Measurements from ENCODE around the gene STPG1. TPM values are rescaled to one million over a fixed set of nuclear protein-coding genes. Genes with fewer than 3 reads are reported as not detected.

The STPG1 gene
- polyA plus RNA-seq, 1 donor from 2014 or later, result 0.89 TPM

DNA sequence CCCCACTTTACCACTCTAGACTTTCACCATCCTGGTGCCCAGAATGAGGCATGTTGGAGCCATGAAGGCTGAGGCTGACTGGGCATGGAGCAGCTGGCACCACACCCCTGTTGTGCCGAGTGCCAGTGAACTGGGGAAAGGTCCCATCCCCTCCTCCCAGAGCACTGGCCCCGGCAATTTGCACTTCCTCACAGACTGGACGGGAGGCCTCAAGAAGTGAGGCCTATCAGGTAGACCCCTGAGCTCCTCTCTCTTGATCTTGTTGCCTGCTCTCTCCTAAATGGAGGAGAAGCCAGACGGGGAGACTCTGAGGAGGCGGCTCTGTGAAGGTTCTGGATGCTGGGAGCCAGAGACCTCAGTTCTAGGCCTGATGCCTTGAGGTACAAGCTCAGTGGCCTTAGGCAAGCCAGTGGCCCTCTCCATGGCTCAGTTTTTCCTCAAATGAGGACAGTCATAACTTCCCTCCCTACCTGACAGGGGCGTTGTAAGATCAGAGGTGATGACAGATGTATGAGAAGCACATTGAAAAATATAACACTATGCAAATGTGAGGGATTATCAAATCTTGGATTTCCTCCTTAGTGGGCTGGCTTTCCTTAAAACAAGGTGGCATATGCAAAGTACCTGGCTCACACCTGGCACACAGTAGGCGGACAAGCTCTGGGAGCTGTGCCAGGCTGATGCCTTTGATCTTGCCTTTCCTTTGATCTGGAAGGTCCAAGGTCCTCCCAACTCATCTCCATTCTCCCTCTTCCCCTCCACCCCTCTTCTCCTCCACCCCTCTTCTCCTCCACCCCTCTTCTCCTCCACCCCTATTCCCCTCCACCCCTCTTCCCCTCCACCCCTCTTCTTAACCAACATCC, 87.8 kb downstream of the STPG1 start:
- TF ChIP-seq, protein P1, sequence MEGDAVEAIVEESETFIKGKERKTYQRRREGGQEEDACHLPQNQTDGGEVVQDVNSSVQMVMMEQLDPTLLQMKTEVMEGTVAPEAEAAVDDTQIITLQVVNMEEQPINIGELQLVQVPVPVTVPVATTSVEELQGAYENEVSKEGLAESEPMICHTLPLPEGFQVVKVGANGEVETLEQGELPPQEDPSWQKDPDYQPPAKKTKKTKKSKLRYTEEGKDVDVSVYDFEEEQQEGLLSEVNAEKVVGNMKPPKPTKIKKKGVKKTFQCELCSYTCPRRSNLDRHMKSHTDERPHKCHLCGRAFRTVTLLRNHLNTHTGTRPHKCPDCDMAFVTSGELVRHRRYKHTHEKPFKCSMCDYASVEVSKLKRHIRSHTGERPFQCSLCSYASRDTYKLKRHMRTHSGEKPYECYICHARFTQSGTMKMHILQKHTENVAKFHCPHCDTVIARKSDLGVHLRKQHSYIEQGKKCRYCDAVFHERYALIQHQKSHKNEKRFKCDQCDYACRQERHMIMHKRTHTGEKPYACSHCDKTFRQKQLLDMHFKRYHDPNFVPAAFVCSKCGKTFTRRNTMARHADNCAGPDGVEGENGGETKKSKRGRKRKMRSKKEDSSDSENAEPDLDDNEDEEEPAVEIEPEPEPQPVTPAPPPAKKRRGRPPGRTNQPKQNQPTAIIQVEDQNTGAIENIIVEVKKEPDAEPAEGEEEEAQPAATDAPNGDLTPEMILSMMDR (IDR thresholded peaks at IDR 0.05; ENCODE audit: poor library complexity, severe bottlenecking), result no peak
- TF ChIP-seq, protein P2, sequence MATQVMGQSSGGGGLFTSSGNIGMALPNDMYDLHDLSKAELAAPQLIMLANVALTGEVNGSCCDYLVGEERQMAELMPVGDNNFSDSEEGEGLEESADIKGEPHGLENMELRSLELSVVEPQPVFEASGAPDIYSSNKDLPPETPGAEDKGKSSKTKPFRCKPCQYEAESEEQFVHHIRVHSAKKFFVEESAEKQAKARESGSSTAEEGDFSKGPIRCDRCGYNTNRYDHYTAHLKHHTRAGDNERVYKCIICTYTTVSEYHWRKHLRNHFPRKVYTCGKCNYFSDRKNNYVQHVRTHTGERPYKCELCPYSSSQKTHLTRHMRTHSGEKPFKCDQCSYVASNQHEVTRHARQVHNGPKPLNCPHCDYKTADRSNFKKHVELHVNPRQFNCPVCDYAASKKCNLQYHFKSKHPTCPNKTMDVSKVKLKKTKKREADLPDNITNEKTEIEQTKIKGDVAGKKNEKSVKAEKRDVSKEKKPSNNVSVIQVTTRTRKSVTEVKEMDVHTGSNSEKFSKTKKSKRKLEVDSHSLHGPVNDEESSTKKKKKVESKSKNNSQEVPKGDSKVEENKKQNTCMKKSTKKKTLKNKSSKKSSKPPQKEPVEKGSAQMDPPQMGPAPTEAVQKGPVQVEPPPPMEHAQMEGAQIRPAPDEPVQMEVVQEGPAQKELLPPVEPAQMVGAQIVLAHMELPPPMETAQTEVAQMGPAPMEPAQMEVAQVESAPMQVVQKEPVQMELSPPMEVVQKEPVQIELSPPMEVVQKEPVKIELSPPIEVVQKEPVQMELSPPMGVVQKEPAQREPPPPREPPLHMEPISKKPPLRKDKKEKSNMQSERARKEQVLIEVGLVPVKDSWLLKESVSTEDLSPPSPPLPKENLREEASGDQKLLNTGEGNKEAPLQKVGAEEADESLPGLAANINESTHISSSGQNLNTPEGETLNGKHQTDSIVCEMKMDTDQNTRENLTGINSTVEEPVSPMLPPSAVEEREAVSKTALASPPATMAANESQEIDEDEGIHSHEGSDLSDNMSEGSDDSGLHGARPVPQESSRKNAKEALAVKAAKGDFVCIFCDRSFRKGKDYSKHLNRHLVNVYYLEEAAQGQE (IDR thresholded peaks at IDR 0.05; ENCODE audit: borderline replicate concordance), result no peak
- TF ChIP-seq POLR2AphosphoS5 (IDR thresholded peaks at IDR 0.05) (no peak), RAD21 (conservative IDR thresholded peaks at IDR 0.05) (no peak), SMC3 (conservative IDR thresholded peaks at IDR 0.05; ENCODE audit: poor library complexity) (no peak), MXI1 (conservative IDR thresholded peaks at IDR 0.05; ENCODE audit: poor library complexity, severe bottlenecking) (no peak), TAF1 (IDR thresholded peaks at IDR 0.05; ENCODE audit: low read depth) (no peak), EP300 (conservative IDR thresholded peaks at IDR 0.05; ENCODE audit: poor library complexity, severe bottlenecking) (no peak)
- H3K9me2 ChIP-seq (ENCODE audit: insufficient read depth, low read length), result no peaks in the 10 kb centered on the region
- H2AFZ ChIP-seq (ENCODE audit: low read depth, low read length), result no peak overlapping the region
- no peaks in the 10 kb centered on the region for H4K20me1 ChIP-seq (ENCODE audit: insufficient read depth)
- no peaks in the 10 kb centered on the region for H3K79me2 ChIP-seq (replicated peaks; ENCODE audit: insufficient read depth, low read length)
- no peaks in the 10 kb centered on the region for H3F3A ChIP-seq (ENCODE audit: insufficient read depth, low read length, poor library complexity, severe bottlenecking)
- H3K9ac ChIP-seq (ENCODE audit: low read length), result no peak overlapping the region
- peaks cover 34% of the 10 kb centered on the region for H3K27me3 ChIP-seq (ENCODE audit: insufficient read depth, low read depth, low read length)
- no peak overlapping the region for H3K4me2 ChIP-seq (ENCODE audit: low read length)
- H3K4me3 ChIP-seq (ENCODE audit: low read length), result no peak overlapping the region
- no peaks in the 10 kb centered on the region for H3K36me3 ChIP-seq (ENCODE audit: insufficient read depth, low read length)
- no peak overlapping the region for H3K27ac ChIP-seq (ENCODE audit: low read length)
- H3K9me3 ChIP-seq (ENCODE audit: low read length), result no peaks in the 10 kb centered on the region

DNA sequence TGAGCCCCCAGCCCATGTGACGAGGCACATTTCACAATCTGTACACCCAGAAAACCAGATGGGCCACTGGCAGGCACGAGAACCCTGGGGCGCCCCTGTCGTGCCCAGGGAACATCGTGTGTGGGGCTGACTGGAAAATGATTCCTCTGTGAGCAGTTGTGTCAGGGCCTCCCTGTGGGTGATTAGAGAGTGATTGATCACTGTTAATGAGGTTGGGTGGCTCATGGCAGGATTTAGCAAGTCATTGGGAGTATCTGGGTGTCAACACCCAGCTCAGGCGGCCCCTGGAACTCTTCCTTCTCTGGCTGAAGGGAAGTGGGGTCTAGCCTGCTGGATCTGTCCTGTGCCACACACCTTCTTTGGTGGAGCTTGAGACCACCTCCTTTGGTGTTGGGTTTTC, 88.7 kb downstream of the STPG1 start:
- H3K27me3 ChIP-seq (ENCODE audit: insufficient read depth, low read depth, low read length), result peaks cover 43% of the 10 kb centered on the region
- no peak overlapping the region for H3K4me3 ChIP-seq (ENCODE audit: low read length)
- H3K27ac ChIP-seq (ENCODE audit: low read length), result no peak overlapping the region
- H3K9ac ChIP-seq (ENCODE audit: low read length), result no peak overlapping the region
- H4K20me1 ChIP-seq (ENCODE audit: insufficient read depth), result no peaks in the 10 kb centered on the region
- TF ChIP-seq EP300 (conservative IDR thresholded peaks at IDR 0.05; ENCODE audit: poor library complexity, severe bottlenecking), result no peak
- no peak for TF ChIP-seq SMC3 (conservative IDR thresholded peaks at IDR 0.05; ENCODE audit: poor library complexity)
- no peak for TF ChIP-seq RAD21 (conservative IDR thresholded peaks at IDR 0.05)
- TF ChIP-seq TAF1 (IDR thresholded peaks at IDR 0.05; ENCODE audit: low read depth), result no peak
- no peak for TF ChIP-seq MXI1 (conservative IDR thresholded peaks at IDR 0.05; ENCODE audit: poor library complexity, severe bottlenecking)
- no peak for TF ChIP-seq EZH2 (IDR thresholded peaks at IDR 0.05; ENCODE audit: borderline replicate concordance, insufficient read depth, low read length, poor library complexity, severe bottlenecking)
- TF ChIP-seq, protein P1 (IDR thresholded peaks at IDR 0.05; ENCODE audit: poor library complexity, severe bottlenecking), result no peak
- TF ChIP-seq POLR2AphosphoS5 (IDR thresholded peaks at IDR 0.05), result no peak
- TF ChIP-seq, protein P2 (IDR thresholded peaks at IDR 0.05; ENCODE audit: borderline replicate concordance), result no peak
- no peak overlapping the region for H3K4me2 ChIP-seq (ENCODE audit: low read length)
- H3K36me3 ChIP-seq (ENCODE audit: insufficient read depth, low read length), result no peaks in the 10 kb centered on the region
- no peaks in the 10 kb centered on the region for H3K79me2 ChIP-seq (replicated peaks; ENCODE audit: insufficient read depth, low read length)
- no peak overlapping the region for H2AFZ ChIP-seq (ENCODE audit: low read depth, low read length)
- H3K9me3 ChIP-seq (ENCODE audit: low read length), result no peaks in the 10 kb centered on the region
- no peaks in the 10 kb centered on the region for H3F3A ChIP-seq (ENCODE audit: insufficient read depth, low read length, poor library complexity, severe bottlenecking)
- no peaks in the 10 kb centered on the region for H3K9me2 ChIP-seq (ENCODE audit: insufficient read depth, low read length)

Measured in neural cell (in vitro differentiated cells).